Measurements from ENCODE around the gene MTHFD2. TPM values are rescaled to one million over a fixed set of nuclear protein-coding genes. Genes with fewer than 3 reads are reported as not detected.

MTHFD2 gene
- total RNA-seq, 1 donor from 2014 or later: 17.8 TPM

DNA sequence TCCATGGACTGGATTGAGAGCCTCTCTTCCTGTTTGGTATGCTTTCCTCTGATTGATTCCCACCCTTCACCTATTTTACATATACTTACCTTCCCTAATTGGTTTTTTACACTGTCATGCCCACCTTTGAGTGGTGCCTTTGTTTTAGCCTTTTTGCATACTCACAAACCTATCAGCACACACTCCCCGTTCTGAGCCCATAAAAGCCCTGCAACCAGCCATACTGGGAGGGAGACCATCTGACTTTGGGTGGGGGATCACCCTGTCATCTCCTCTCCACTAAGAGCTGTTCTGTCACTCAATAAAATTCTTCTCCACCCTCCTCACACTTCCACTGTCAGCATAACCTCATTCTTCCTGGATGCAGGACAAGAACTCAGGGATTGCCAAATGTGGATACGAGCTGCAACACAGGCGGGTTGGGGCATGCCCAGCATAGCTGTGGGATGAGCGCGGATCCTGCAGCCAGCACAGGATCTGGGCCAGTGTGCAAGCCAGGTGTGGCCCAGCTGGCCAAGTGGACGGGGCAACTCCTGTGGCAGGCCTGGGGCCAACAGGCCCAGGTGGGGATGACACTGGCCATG, 10.3 kb upstream of the MTHFD2 start:
- Histone ChIP-seq H3K27me3 (ENCODE audit: low read depth) (no peaks in the 10 kb centered on the region), H3K4me3 (no peak overlapping the region), H3K9me3 (replicated peaks) (no peaks in the 10 kb centered on the region), H3K27ac (replicated peaks) (no peak overlapping the region), H3K36me3 (no peaks in the 10 kb centered on the region), H3K4me1 (peaks cover 4% of the 10 kb centered on the region)
- TF ChIP-seq, protein P1, sequence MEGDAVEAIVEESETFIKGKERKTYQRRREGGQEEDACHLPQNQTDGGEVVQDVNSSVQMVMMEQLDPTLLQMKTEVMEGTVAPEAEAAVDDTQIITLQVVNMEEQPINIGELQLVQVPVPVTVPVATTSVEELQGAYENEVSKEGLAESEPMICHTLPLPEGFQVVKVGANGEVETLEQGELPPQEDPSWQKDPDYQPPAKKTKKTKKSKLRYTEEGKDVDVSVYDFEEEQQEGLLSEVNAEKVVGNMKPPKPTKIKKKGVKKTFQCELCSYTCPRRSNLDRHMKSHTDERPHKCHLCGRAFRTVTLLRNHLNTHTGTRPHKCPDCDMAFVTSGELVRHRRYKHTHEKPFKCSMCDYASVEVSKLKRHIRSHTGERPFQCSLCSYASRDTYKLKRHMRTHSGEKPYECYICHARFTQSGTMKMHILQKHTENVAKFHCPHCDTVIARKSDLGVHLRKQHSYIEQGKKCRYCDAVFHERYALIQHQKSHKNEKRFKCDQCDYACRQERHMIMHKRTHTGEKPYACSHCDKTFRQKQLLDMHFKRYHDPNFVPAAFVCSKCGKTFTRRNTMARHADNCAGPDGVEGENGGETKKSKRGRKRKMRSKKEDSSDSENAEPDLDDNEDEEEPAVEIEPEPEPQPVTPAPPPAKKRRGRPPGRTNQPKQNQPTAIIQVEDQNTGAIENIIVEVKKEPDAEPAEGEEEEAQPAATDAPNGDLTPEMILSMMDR (IDR thresholded peaks at IDR 0.05; ENCODE audit: borderline replicate concordance): no peak
- no peak for DNase-seq
- intact Hi-C loops (cut with micrococcal nuclease): no loop called here

DNA sequence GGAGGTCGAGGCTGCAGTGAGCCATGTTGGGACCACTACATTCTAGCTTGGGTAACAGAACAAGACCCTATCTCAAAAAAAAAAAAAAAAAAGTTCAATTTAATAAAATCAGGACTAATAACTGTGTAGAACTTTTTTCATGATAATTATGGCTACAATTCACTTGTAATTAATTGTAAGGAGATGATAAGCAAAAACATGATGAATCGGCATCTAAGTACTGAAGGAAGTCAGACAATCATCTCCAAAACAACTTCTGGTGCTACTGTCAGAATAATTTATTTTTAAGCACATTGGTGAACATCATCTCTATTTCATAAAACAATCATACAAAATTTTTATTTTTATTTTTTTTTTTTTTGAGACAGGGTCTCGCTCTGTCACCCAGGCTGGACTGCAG, 9.7 kb upstream of the MTHFD2 start:
- H3K36me3 ChIP-seq: no peaks in the 10 kb centered on the region
- no peak overlapping the region for H3K4me3 ChIP-seq
- no peak overlapping the region for H3K27ac ChIP-seq (replicated peaks)
- H3K4me1 ChIP-seq: peaks cover 4% of the 10 kb centered on the region
- TF ChIP-seq, protein P1 (IDR thresholded peaks at IDR 0.05; ENCODE audit: borderline replicate concordance): no peak
- DNase-seq: no peak
- no peaks in the 10 kb centered on the region for H3K9me3 ChIP-seq (replicated peaks)
- intact Hi-C loops (cut with micrococcal nuclease): no loop called here
- no peaks in the 10 kb centered on the region for H3K27me3 ChIP-seq (ENCODE audit: low read depth)

DNA sequence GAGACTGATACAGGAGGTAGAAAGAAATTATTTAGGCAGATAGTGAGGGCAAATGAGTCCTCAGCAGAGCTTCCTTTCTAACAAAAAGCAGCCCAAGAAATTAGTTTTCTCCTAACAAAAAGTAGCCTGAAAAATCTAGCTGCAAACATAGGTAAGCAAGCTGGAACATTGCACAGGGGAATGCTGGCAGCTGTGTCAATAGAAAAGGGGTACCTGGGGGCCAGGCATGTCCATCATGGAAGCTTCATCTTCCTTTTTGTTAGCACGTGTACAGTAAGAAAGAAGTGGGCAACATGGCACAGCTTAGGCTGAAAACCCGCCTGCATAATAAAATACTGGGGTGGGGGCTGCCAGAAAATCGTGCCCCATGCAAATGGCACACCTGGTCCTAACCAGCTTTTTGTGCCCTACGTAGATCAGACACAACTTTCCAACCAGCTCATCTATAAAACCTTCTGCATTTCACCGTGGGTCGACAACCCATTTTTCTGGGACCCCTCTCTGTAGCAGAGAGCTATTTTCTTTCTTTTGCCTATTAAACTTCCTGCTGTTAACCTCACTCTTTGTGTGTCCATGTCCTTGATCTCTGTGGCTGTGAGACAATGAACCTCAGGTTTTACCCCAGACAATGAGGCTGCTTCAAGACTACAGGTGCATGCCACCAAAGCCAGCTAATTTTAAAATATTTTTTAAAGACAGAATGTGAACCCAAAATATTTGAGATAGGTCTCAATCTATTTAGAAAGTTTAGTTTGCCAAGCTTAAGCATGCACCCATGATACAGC, 6.6 kb upstream of the MTHFD2 start:
- TF ChIP-seq, protein P1 (IDR thresholded peaks at IDR 0.05; ENCODE audit: borderline replicate concordance): no peak
- H3K36me3 ChIP-seq: no peaks in the 10 kb centered on the region
- no peak overlapping the region for H3K4me3 ChIP-seq
- DNase-seq: no peak
- H3K4me1 ChIP-seq: peaks cover 4% of the 10 kb centered on the region
- H3K27me3 ChIP-seq (ENCODE audit: low read depth): no peaks in the 10 kb centered on the region
- intact Hi-C loops (cut with micrococcal nuclease): no loop called here
- H3K9me3 ChIP-seq (replicated peaks): no peaks in the 10 kb centered on the region
- no peak overlapping the region for H3K27ac ChIP-seq (replicated peaks)

DNA sequence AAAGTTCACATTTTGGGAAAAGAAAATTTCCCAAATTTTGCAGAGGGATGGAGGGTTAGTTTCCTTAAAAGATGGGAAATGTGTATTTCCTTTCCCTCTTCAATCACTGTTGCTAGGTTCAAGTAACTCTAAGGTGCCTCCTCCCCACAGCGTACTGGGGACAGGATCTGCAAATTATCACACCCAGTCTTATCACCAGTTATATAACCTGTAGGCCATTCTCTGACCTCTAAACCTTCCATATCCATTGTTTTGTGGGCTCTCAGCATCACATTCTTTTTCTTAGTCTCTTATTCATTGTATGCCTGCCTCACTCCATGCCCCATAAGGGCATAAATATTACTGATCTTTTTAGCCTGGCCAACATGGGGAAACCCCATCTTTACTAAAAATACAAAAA, 3.6 kb upstream of the MTHFD2 start:
- intact Hi-C loops (cut with micrococcal nuclease): no loop called here
- TF ChIP-seq, protein P1 (IDR thresholded peaks at IDR 0.05; ENCODE audit: borderline replicate concordance): no peak
- H3K27ac ChIP-seq (replicated peaks): no peak overlapping the region

DNA sequence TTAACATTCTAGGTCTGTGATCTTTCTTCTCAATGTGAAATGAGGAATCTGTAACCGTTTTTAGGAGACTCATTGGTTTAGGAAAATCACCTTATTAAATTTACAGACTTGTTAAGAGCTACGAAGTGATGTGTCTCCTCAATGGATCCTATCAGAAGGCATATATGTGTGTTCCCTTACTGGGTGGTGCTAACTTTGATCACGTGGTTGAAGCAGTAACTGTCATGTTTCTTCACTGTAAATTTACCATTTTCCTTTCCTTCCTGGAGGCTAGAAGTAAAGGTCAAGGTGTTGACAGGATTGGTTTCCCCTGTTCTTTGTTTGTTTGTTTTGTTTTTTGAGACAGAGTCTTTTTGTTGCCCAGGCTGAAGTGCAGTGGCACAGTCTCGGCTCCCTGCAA, 1.4 kb upstream of the MTHFD2 start:
- TF ChIP-seq, protein P1 (IDR thresholded peaks at IDR 0.05; ENCODE audit: borderline replicate concordance): no peak
- intact Hi-C loops (cut with micrococcal nuclease): no loop called here
- peaks cover 44% of the 10 kb centered on the region for H3K4me1 ChIP-seq
- DNase-seq: no peak
- no peak overlapping the region for H3K4me3 ChIP-seq
- H3K27me3 ChIP-seq (ENCODE audit: low read depth): no peaks in the 10 kb centered on the region
- H3K36me3 ChIP-seq: no peaks in the 10 kb centered on the region
- H3K27ac ChIP-seq (replicated peaks): no peak overlapping the region
- no peaks in the 10 kb centered on the region for H3K9me3 ChIP-seq (replicated peaks)

More for the DNA sequence above, 3.6 kb upstream of the MTHFD2 start:
- Histone ChIP-seq H3K36me3 (no peaks in the 10 kb centered on the region), H3K9me3 (replicated peaks) (no peaks in the 10 kb centered on the region), H3K27me3 (ENCODE audit: low read depth) (no peaks in the 10 kb centered on the region), H3K4me1 (peaks cover 21% of the 10 kb centered on the region), H3K4me3 (no peak overlapping the region)
- no peak for DNase-seq
